ENCODE data around the gene VSIG1.

VSIG1 gene

GRCh38 chrX:108020631-108021030 lies 24.2 kb upstream of the VSIG1 start:
- H3K4me3 ChIP-seq (ENCODE audit: low read depth, low read length): no peak overlapping the region
- peak; percentile 56 for TF ChIP-seq CTCF (IDR thresholded peaks at IDR 0.05; ENCODE audit: low read depth, low read length, missing control alignments)
- DNase-seq (ENCODE audit: low read depth): no peak

- no peak for TF ChIP-seq CTCF (IDR thresholded peaks at IDR 0.05; ENCODE audit: low read depth, low read length, missing control alignments)
- no peak overlapping the region for H3K4me3 ChIP-seq (ENCODE audit: low read depth, low read length)
- DNase-seq (ENCODE audit: low read depth): no peak
These were observed 22.3 kb upstream of the VSIG1 start for GRCh38 chrX:108022491-108023089.

- no peak for TF ChIP-seq CTCF (IDR thresholded peaks at IDR 0.05; ENCODE audit: low read depth, low read length, missing control alignments)
- H3K4me3 ChIP-seq (ENCODE audit: low read depth, low read length): no peak overlapping the region
- no peak for DNase-seq (ENCODE audit: low read depth)
These were observed 19.5 kb upstream of the VSIG1 start for GRCh38 chrX:108025376-108025775.

- no peak for TF ChIP-seq CTCF (IDR thresholded peaks at IDR 0.05; ENCODE audit: low read depth, low read length, missing control alignments)
- no peak overlapping the region for H3K4me3 ChIP-seq (ENCODE audit: low read depth, low read length)
- no peak for DNase-seq (ENCODE audit: low read depth)
These were observed 18.8 kb upstream of the VSIG1 start for GRCh38 chrX:108025954-108026600.

GRCh38 chrX:108028854-108029253 lies 16.0 kb upstream of the VSIG1 start:
- DNase-seq (ENCODE audit: low read depth): no peak
- H3K4me3 ChIP-seq (ENCODE audit: low read depth, low read length): no peak overlapping the region
- no peak for TF ChIP-seq CTCF (IDR thresholded peaks at IDR 0.05; ENCODE audit: low read depth, low read length, missing control alignments)

- no peak for DNase-seq (ENCODE audit: low read depth)
- H3K4me3 ChIP-seq (ENCODE audit: low read depth, low read length): no peak overlapping the region
- TF ChIP-seq CTCF (IDR thresholded peaks at IDR 0.05; ENCODE audit: low read depth, low read length, missing control alignments): no peak
These were observed 14.7 kb upstream of the VSIG1 start for GRCh38 chrX:108029928-108030711.
